ENCODE data around the gene RNF151. TPM values are rescaled to one million over a fixed set of nuclear protein-coding genes. Genes with fewer than 3 reads are reported as not detected.

The RNF151 gene
- total RNA-seq, 1 experiment from 2014 or later: 0.28 TPM

GRCh38 chr16:1976951-1977874 is 10.6 kb downstream of the RNF151 start:
- H4K20me1 ChIP-seq (ENCODE audit: control insufficient read depth, insufficient read depth, insufficient read length): no peaks in the 10 kb centered on the region
- H3K9ac ChIP-seq (ENCODE audit: extremely low read depth, insufficient read length, low read length): no peak overlapping the region

More at GRCh38 chr16:1976951-1977874, 10.6 kb downstream of the RNF151 start:
- H3T11ph ChIP-seq (ENCODE audit: low read length): no peak overlapping the region
- peaks cover 10 to 27% (median 23%) of the 10 kb centered on the region in 3 experiments for H3K36me3 Mint-ChIP-seq (ENCODE audit: insufficient read depth in 1 of 3, low read depth in 3 of 3)
- H3K4me3 Mint-ChIP-seq: no peak overlapping the region
- H3K4me1 Mint-ChIP-seq: peaks cover 12 to 16% of the 10 kb centered on the region in 2 experiments
- H3K79me2 ChIP-seq (ENCODE audit: insufficient read depth, low read length): peaks cover 6% of the 10 kb centered on the region; the same call in 1 of the 2 replicates
- no CpG with 5 or more reads among the region's 33 CpGs for WGBS (ENCODE audit: extremely low coverage, insufficient read length, low lambda C conversion rate)
- no peaks in the 10 kb centered on the region for H3K4me1 ChIP-seq (ENCODE audit: insufficient read depth, low read length)
- no peak overlapping the region for H3K18ac ChIP-seq (ENCODE audit: insufficient read length, low read depth, low read length)
- no peak overlapping the region for H2BK15ac ChIP-seq (ENCODE audit: low read depth, low read length)
- H2BK12ac ChIP-seq (ENCODE audit: insufficient read length, low read depth, low read length): no peak overlapping the region
- H2BK120ac ChIP-seq (ENCODE audit: low read depth, low read length, poor library complexity, severe bottlenecking): no peak overlapping the region
- H4K91ac ChIP-seq (ENCODE audit: insufficient read length, low read depth, low read length): no peak overlapping the region
- H3K4me2 ChIP-seq (ENCODE audit: insufficient read depth, insufficient read length, low read length): no peak overlapping the region
- peaks cover 17% of the 10 kb centered on the region for H3K27me3 ChIP-seq (ENCODE audit: insufficient read depth, low read length)
- DNase-seq: no peak
- no peak overlapping the region for H3K14ac ChIP-seq (ENCODE audit: insufficient read depth, low read length)
- H4K5ac ChIP-seq (ENCODE audit: insufficient read length, low read depth, low read length): no peak overlapping the region
- H3K4ac ChIP-seq (ENCODE audit: low read depth, low read length): no peak overlapping the region
- no peak overlapping the region for H3K23ac ChIP-seq (ENCODE audit: insufficient read length, low read depth, low read length)
- H4K8ac ChIP-seq (replicated peaks; ENCODE audit: insufficient read length, low read depth, low read length): no peak overlapping the region
- H3K9me3 Mint-ChIP-seq: no peaks in the 10 kb centered on the region
- peaks cover 5% of the 10 kb centered on the region for H3K79me1 ChIP-seq (ENCODE audit: insufficient read depth, low read depth, low read length, poor library complexity, severe bottlenecking)
- peaks cover 29% of the 10 kb centered on the region for H3K27me3 Mint-ChIP-seq (ENCODE audit: low read depth)
- TF ChIP-seq CTCF (conservative IDR thresholded peaks at IDR 0.05): no peak
- H3K27ac Mint-ChIP-seq: no peak overlapping the region
- no peak overlapping the region for H2AFZ ChIP-seq (ENCODE audit: low read length)
- no peak overlapping the region for H2AK5ac ChIP-seq (ENCODE audit: insufficient read length, low read length)
- no peaks in the 10 kb centered on the region for H3K9me3 ChIP-seq (ENCODE audit: control insufficient read depth, low read depth, low read length)
- H2BK5ac ChIP-seq (ENCODE audit: insufficient read length, low read length): no peak overlapping the region
- H2BK20ac ChIP-seq (ENCODE audit: low read depth, low read length, poor library complexity, severe bottlenecking): no peak overlapping the region
- no peak overlapping the region for H3K27ac ChIP-seq (ENCODE audit: insufficient read length, low read depth, low read length)
- H3K56ac ChIP-seq (ENCODE audit: insufficient read length, low read depth, low read length): no peak overlapping the region
- H3K23me2 ChIP-seq (ENCODE audit: insufficient read length, low read depth, low read length, poor library complexity, severe bottlenecking): peaks cover 17% of the 10 kb centered on the region

All from H9 (cell line).